Measurements from ENCODE around the gene TGFB1I1. TPM values are rescaled to one million over a fixed set of nuclear protein-coding genes. Genes with fewer than 3 reads are reported as not detected.
A peak's percentile ranks its signal among the peaks of the same experiment; 100 is the strongest.

Gene TGFB1I1
- total and polyA plus RNA-seq, 7 donors: 4.5 to 11.5 (median 8.3) TPM

GRCh38 chr16:31486045-31486444 lies 14.1 kb downstream of the TGFB1I1 start:
- no peak for TF ChIP-seq CTCF (IDR thresholded peaks at IDR 0.05)
- 31 to 43% (median 33%) methylated on average over 5 of the region's 5 CpGs for WGBS, 3 donors

GRCh38 chr16:31487071-31487719 lies 15.2 kb downstream of the TGFB1I1 start:
- peak in 1 of 4 donors; percentile 17 for ATAC-seq
- TF ChIP-seq CTCF (IDR thresholded peaks at IDR 0.05): no peak
- H3K4me1 ChIP-seq: peaks cover 20% of the 10 kb centered on the region
- peaks cover 2 to 14% of the 10 kb centered on the region in 2 donors for H3K36me3 ChIP-seq (ENCODE audit: insufficient read depth in 1 of 2, low read depth in 1 of 2)
- intact Hi-C loops (cut with DNase I): no loop called here
- peak overlapping the region; percentile 74 for H3K4me3 ChIP-seq
- DNase-seq: peak in 1 of 2 donors; percentile 52
- H3K9me3 ChIP-seq: no peaks in the 10 kb centered on the region
- no peak overlapping the region for H3K27ac ChIP-seq
- WGBS, 3 donors: 6 to 10% (median 9%) methylated on average over 38 to 48 of the region's 48 CpGs
- H3K27me3 ChIP-seq (ENCODE audit: insufficient read depth in 3 of 3, low read length in 2 of 3): peaks cover 0 to 43% (median 21%) of the 10 kb centered on the region in 3 donors

More at GRCh38 chr16:31486045-31486444, 14.1 kb downstream of the TGFB1I1 start:
- Histone ChIP-seq H3K4me1 (peaks cover 20% of the 10 kb centered on the region), H3K36me3 (ENCODE audit: insufficient read depth in 1 of 2, low read depth in 1 of 2) (peaks cover 0 to 7% of the 10 kb centered on the region in 2 donors), H3K4me3 (no peak overlapping the region), H3K27ac (no peak overlapping the region), H3K9me3 (no peaks in the 10 kb centered on the region), H3K27me3 (ENCODE audit: insufficient read depth in 3 of 3, low read length in 2 of 3) (peaks cover 0 to 43% (median 21%) of the 10 kb centered on the region in 3 donors)
- ATAC-seq: no peak
- intact Hi-C loops (cut with DNase I): no loop called here
- DNase-seq: peak in 1 of 2 donors; percentile 14

- TF ChIP-seq CTCF (IDR thresholded peaks at IDR 0.05): no peak
- no peaks in the 10 kb centered on the region for H3K9me3 ChIP-seq
- peak; percentile 60 to 74 (median 66) for ATAC-seq
Observed at GRCh38 chr16:31487720-31488467, 15.9 kb downstream of the TGFB1I1 start.

GRCh38 chr16:31488468-31489297 lies 16.7 kb downstream of the TGFB1I1 start:
- Histone ChIP-seq H3K27ac (no peak overlapping the region), H3K4me1 (peaks cover 20% of the 10 kb centered on the region), H3K9me3 (no peaks in the 10 kb centered on the region), H3K27me3 (ENCODE audit: insufficient read depth in 3 of 3, low read length in 2 of 3) (peaks cover 0 to 43% (median 21%) of the 10 kb centered on the region in 3 donors), H3K36me3 (ENCODE audit: insufficient read depth in 1 of 2, low read depth in 1 of 2) (peaks cover 10 to 29% of the 10 kb centered on the region in 2 donors), H3K4me3 (peak overlapping the region; percentile 74)
- peak in 1 of 2 donors; percentile 61 for DNase-seq
- intact Hi-C loops (cut with DNase I): no loop called here
- peak; percentile 20 to 44 (median 29) for ATAC-seq
- 22 to 26% (median 23%) methylated on average over 68 to 77 of the region's 77 CpGs for WGBS, 3 donors
- no peak for TF ChIP-seq CTCF (IDR thresholded peaks at IDR 0.05)

More at GRCh38 chr16:31487720-31488467, 15.9 kb downstream of the TGFB1I1 start:
- Histone ChIP-seq H3K36me3 (ENCODE audit: insufficient read depth in 1 of 2, low read depth in 1 of 2) (peaks cover 8 to 21% of the 10 kb centered on the region in 2 donors), H3K27me3 (ENCODE audit: insufficient read depth in 3 of 3, low read length in 2 of 3) (peaks cover 0 to 43% (median 21%) of the 10 kb centered on the region in 3 donors), H3K4me3 (peak overlapping the region; percentile 74), H3K4me1 (peaks cover 20% of the 10 kb centered on the region), H3K27ac (no peak overlapping the region)
- WGBS, 3 donors: 0 to 1% (median 1%) methylated on average over 55 to 60 of the region's 60 CpGs
- peak; percentile 49 to 64 for DNase-seq
- intact Hi-C loops (cut with DNase I): no loop called here

Data from psoas muscle (tissue), 8 donors.